SKM-1 (cell line): ENCODE data around the gene COL3A1.

Source experiments
- DNase-seq: peaks from one replicate; lab custom pipeline; 2025; ENCODE audit not compliant: unreplicated experiment; lab: John Stamatoyannopoulos, UW

The COL3A1 gene

DNA sequence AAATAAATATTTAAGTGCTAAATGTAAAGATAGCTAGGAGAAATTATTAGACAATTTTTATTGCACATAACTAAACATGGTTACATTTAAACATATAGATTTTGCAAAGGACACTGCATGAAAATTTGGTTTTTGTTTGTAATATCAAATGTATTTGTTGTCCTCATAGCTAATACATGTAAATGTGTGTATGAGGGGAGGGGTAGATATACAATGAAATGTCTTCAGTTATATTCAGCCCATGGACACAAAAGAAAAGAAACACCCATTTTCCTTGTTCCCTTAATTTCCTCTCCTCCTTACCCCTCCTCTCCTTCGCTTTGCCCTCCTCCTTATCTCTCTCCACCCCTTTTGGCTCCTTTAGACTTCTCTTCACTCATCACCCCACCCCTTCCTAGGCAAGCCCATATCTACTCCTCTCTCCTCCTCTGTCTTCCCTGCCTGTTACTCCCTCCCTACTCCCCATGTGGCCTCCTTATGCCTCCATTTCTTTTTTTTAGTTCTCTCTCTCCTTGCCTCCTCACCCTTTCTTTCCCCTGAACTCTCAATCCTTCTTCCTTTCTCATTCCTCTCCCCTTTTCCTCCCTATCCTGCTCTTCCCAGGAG, 1.4 kb downstream of the COL3A1 start:
- DNase-seq = no peak

DNA sequence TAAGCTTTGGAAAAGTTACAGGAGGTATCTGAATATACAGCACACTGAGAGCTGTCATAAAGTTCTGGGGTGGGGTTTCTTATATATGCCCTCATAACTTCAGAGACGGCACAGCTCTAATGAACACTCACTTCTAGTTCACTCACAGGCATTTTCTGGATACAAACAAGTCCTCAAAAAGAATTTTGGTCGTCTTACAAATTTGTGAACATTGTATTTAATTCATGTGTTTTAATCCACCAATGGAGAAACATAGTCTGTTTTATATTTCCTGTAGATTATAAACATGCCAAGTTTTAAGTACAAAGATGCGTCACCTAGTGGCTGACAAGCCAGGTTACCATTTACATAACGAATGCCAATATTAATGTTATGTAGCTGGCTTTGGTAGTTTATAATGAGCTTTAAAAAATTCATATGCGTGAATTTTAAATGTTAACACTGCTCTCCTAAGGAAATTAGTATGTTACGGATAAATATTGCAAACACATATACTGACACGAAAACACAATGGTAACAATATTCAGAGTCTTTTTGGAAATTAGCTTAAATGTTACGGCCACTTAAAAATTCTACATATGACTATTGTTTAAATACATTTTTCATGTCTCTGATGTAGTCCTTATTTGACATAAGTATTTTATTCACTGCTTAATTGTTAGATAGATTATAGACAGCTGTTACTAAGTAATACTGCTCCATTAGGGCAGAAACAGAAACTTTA, 2.5 kb downstream of the COL3A1 start:
- DNase-seq = no peak

DNA sequence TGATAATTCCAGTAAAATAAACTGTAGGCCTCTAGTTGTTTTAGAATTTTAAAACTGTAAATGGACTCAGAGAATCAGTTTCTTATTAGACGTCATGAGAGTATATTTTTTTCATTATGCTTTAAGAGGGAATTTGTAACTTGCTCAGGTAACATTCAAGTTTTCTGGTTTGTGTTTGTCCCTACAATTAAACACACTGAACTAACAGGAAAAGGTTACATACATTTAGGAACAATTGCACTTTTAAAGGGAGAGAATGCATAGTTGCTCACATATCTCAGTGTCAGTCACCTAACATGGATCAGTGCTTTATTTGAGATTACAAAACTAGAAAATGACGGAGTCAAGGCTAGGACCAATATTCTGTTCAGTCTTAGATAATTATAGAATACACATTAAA, 3.1 kb downstream of the COL3A1 start:
- DNase-seq = no peak

DNA sequence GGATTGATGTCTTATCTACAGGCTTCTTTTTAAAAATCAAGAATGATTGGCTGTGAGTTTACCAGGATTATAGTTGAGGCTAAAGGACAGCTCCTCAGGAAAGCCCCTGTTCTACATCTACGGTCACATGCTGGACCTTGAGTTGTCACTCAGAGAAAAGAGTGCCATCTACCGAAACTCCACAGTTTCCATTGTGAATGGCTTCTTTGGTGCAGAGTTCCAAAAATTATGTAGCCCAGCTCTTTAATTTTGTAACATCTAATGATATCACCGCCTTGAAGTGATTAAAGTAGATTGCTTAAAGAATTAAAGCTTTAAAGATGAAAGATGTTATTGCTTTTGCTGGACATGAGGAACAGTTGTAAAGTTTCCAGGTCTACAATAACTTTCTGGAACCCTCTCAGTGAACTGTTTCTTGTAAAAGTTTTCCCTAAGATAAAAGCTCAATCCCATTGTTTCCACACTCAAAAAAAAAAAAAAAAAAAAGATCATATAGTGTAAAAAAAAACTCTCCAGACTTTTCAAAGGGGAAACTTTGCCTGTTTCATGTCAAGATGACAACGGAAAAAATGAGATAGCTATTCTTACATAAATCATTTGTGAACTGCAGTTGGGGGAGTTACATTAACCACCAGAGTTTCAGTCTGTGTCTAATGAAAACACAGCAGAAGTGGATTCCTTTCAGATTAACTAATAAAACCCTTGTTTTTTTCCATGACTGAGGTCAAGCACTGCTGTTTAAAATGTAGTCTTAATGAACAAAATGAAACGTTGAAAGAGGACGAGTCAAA, 4.3 kb downstream of the COL3A1 start:
- no peak for DNase-seq

DNA sequence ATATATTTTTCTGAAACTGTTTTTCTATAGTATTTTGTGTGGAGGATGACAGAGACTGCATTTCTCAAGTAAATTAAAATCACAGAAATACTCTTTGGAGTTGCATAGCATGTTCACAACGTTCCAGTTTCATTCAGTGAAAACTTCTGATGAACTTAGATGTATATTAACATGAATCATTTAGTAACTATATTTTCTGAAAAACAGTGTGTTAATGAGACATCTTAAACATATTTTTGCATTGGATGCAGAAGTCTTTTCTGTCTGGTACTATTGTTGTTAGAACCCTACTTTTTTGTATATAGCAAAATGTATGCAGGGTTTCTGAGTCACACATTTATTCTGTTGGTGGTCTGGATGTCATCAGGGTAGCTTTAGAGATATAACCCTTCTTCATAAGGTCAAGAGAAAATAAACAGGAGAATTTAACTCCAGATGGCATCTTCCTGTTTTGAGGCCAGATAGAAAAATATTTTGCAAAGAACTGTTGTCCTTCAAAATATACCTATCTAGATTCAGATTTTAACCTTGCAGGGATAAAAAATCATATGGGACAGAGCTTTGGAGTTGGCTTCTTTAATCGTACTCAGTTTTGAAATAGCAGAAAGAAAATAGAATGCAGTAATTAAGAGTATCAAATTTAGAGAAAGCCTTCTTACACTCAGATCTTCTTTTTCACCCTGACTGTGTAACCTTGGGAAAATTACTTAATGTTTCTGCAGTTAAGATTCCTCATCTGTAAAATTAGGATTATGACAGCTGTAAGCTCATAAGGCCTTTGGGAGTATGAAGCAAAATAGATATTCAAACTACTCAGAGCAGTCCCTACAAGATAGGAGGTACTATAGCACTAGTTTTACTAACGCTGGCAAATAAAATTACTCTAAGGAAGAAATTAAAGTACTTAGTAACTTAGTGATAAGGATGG, 5.3 kb downstream of the COL3A1 start:
- no peak for DNase-seq

DNA sequence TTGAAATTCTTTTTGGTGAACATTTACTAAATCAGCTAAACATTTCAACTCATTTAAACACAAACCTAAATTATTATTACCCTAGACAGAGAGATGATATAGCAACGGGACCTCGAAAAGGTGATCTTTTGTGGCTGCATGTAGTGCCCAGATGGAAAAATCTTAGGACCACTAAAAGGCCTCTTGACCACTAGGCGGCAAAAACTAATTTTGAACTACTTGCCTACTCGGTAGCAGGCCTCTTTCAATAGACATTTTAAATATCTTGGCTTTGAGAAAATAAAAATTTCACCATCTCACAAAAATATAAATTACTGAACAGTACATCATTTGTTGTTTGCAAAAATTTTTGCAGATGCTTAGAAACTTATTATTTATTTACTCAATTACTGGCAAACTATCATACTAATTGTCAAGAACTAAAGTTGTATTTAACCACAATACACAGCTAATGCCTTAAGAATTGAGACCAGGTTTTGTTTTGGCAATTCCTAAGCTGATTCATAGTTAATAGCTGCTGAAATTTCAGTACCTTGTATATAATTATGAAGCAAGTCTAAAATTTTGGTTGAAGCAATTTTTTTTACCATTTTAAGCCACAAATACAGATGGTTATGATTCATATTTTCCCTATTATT, 9.4 kb downstream of the COL3A1 start:
- DNase-seq = no peak

DNA sequence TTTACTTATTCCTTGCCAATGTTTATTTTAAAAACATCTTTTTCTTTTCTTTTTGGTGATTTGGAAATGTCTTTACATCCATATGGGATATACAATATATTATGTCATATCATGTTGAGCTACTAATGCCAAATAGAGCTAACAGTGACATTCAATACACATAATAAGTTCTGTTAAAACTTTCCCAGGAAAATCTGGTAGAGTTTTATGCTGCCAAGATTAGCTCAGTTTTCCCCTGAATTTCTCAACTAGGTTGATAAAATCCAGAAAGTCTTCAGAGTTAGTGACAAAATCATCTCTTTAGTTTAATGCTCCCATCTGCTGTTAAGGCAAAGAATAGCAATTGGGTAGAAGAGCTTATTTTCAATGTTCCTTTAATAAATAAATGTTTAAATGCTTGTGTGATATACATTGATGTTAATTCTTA, 9.9 kb downstream of the COL3A1 start:
- DNase-seq = no peak

DNA sequence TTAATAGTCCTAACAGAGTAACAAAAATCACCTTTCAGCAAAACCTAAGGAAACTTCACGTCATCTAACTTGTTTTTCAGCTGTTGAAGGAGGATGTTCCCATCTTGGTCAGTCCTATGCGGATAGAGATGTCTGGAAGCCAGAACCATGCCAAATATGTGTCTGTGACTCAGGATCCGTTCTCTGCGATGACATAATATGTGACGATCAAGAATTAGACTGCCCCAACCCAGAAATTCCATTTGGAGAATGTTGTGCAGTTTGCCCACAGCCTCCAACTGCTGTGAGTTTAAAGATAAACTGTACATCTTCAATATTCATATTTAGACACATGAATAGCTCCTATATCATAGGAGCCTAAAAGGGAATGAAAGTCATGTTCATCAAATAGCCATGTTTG, 10.5 kb downstream of the COL3A1 start:
- no peak for DNase-seq

DNA sequence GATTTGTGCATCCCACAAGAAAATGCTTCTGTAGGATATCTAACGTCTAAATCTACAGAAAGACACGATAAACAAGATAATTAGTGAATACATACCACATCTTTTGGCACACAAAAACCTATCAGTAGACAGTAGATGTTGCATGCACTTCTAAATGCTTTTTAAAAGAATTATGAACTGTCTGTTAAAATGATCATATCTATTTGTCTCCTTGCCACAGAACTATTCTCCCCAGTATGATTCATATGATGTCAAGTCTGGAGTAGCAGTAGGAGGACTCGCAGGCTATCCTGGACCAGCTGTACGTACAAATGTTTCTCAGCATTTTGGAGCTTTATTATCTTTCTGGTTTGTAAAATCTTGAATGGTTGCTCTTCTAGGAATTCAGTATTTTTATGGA, 12.7 kb downstream of the COL3A1 start:
- DNase-seq = no peak

DNA sequence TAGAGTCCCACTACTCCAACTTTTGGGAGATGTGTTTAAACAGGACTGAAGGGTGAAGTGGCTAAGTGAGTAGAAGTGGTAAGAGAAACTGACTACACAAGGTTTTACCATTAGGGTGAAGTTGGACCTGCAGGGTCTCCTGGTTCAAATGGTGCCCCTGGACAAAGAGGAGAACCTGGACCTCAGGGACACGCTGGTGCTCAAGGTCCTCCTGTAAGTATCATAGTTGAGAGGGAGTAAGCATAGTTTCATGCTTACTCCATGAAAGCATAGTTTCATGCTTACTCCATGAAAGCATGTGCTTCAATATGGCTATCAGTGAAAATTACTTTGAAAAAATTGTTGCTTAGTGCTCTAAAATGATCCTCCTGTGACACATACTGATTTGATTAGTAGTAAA, 19.1 kb downstream of the COL3A1 start:
- no peak for DNase-seq

DNA sequence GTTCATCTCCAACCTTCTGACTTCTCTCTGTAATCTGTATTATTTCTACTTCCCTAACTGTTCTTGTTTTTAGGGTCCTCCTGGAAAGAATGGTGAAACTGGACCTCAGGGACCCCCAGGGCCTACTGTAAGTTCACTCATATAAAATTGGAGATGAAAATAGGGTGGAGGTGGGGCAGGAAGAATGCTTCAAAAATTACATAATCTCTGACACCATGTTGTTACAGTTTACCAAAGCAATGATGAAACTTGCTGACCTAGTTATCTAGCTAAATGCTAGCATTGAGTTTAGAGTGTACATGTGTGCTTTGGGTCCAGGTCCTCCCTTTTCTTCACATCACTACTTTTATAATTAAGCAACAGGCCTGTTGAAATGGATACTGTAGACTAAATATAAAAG, 23.1 kb downstream of the COL3A1 start:
- DNase-seq = no peak

DNA sequence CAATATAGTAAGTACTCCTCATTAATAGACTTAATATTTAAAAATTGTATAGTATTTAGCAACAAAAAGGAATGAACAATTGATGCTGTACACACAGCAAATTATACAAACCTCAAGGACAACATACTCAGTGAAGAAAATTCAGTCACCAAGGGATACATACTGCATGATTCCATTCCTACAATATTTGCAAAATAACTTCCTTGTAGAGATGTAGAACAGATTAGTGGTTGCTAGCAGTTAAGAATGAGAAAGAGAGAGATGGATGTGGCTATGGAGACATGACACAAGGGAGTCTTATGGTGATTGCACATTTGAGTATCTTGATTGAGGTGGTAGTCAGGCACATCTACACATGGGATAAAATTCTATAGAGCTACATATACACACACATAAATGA, 26.0 kb downstream of the COL3A1 start:
- no peak for DNase-seq

DNA sequence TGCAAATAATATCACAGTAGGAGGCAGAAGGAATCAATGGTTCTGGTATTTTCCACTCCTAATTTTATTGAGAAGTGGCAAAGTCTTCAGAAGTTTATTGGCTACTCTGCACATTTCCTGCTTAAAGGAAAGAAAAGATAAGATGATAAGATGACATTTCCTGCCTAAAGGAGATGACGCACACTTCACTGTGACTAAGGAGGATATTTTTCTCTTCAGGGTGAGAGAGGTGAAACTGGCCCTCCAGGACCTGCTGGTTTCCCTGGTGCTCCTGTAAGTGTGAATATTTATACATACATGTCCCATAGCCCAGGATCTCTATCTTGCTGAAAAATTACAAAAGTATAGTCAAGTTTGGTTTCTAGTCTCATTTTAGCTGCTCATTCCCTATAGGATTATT, 27.9 kb downstream of the COL3A1 start:
- DNase-seq = no peak

DNA sequence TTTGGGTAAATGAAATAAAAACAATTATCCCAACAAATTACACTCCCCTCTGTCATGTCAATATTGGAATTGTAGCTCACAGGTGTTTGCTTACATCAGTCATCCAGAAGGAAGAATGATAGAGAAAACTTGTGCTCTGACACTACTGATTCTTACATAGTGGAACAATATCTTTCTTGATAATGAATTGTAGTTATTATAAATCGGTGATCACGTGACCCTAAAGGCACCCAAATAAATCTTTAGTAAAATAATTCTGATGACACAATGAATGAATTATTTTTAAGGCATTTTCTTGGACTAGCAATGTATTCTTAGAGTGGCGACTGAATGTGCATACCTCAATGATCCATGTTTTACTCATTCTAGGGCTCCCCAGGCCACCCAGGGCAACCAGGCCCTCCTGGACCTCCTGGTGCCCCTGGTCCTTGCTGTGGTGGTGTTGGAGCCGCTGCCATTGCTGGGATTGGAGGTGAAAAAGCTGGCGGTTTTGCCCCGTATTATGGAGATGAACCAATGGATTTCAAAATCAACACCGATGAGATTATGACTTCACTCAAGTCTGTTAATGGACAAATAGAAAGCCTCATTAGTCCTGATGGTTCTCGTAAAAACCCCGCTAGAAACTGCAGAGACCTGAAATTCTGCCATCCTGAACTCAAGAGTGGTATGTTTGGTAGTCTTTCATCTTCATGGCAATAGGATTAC, 34.5 kb downstream of the COL3A1 start:
- DNase-seq = no peak

DNA sequence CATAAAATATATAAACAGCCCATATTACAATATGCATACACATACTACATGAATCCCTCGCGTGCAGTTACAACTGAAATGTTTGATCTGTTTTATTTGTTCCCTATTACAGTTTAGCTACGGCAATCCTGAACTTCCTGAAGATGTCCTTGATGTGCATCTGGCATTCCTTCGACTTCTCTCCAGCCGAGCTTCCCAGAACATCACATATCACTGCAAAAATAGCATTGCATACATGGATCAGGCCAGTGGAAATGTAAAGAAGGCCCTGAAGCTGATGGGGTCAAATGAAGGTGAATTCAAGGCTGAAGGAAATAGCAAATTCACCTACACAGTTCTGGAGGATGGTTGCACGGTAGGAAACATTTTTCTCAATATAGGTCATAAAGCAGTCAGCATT, 36.4 kb downstream of the COL3A1 start:
- DNase-seq = no peak

DNA sequence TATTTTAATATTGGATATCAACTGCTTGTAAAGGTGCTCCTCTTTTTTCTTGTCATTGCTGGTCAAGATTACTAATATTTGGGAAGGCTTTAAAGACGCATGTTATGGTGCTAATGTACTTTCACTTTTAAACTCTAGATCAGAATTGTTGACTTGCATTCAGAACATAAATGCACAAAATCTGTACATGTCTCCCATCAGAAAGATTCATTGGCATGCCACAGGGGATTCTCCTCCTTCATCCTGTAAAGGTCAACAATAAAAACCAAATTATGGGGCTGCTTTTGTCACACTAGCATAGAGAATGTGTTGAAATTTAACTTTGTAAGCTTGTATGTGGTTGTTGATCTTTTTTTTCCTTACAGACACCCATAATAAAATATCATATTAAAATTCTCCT, 38.2 kb downstream of the COL3A1 start:
- no peak for DNase-seq

DNA sequence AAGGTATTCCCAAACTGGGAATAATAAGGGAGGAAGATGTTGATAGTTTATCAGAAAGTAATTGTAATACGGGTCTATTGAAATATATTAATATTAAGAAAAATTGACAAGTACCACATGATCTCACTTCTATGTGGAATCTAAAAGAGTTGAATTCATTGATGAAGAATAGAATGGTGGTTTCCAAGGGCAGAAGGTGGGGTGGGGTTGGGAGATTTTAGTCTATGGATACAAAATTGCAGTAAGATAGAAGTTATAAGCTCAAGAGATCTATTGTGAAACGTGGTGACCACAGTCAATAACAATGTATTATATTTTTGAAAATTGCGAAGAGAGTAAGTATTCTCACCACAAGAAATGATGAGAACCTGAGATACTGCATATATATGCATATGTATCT, 38.9 kb downstream of the COL3A1 start:
- no peak for DNase-seq

DNA sequence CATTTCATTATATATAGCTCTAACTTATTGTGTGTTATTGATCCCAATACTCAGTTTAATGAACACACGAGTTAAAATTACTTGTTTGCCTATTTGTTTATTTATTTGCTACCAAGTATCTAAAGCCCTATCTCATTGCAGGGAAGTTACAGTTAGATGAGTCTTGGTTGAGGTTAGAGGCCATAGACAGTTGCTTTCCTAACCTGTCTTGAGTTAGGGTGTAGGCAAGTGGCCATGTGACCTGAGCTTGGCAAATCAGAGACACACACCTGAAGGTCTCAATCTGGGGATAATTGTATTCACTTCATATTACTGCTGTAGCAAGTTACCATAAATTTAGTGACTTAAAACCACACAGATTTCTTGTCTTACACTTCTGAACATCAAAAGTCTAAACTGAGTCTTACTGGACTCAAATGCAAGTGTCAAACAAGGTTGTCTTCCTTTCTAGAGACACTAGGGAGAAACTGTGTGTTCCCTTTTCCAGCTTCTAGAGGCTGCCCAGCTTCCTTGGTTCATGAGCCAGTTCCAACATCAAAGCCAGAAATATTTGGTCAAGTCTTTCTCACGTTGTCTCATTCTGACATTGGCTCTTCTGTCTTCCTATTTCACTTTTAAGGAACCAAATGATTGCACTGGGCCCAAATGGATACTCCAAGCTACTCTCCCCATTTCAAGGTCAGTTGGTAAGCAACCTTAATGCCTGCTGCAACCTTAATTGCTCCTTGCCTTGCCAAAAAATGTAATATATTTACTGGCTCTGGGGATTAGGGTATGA, 39.7 kb downstream of the COL3A1 start:
- no peak for DNase-seq

DNA sequence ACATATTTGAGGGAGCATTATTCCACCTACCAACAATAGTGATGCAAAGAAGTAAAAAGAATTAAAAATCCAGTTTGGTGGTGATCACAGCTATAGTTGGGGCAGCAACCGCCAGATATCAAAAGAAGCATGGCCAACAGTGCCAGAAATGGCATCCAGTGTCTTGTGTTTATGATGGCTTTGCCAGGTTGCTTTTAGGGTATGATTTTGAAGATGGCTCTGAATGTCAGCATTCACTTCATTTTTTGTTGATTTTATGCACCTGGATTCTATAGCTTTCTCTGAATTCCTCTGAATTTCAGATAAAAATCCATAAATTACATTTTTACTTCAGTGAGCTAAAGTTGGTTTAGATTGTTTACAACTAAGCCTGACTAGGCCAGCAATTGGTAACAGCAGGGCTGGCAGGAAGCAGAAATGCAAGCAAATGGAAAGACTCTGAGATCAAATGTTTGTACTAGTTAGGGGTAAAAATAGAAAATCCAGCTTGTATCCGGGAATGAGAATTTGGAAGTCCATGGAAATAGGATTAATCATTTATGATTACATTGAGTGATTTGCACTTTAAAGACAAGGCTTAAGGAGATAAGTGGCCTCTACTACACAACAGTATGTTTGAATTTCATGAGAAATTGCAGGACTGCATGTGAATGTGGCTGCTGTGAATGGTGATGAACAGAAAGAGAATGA, 40.4 kb downstream of the COL3A1 start:
- DNase-seq = no peak
